Measurements from ENCODE around the gene C4BPA.

C4BPA gene

DNA sequence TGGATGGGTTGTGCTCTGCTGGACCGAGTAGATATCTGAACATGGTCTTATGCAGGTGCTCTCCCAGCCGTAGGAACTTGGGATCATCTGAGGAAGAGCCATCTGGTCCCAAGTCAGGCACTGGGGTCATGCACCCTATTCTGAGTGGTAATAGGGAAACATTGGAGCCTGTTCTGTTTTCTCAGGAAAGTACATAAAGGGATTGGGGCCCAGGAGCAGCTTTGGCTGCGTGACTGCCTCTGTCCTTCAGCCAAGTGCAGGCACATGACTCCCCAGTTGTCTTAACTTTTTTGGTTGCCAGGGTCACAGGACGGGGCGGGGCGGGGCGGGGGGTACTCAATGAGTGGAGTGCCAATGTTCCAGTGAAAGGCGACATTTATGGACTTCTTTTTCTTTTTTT, 39.5 kb upstream of the C4BPA start:
- peaks cover 18% of the 10 kb centered on the region for H3K36me3 Mint-ChIP-seq (ENCODE audit: low read depth)
- no peak for DNase-seq
- H3K4me3 Mint-ChIP-seq: no peak overlapping the region
- H3K4me1 Mint-ChIP-seq: peaks cover 21% of the 10 kb centered on the region
- no peak for TF ChIP-seq CTCF (IDR thresholded peaks at IDR 0.05)
- H3K27me3 Mint-ChIP-seq (ENCODE audit: low read depth, poor library complexity): peaks cover 7% of the 10 kb centered on the region
- no peaks in the 10 kb centered on the region for H3K9me3 Mint-ChIP-seq
- H3K27ac Mint-ChIP-seq: no peak overlapping the region

GRCh38 chr1:207067185-207067584, 36.8 kb upstream of the C4BPA start:
- peaks cover 7% of the 10 kb centered on the region for H3K27me3 Mint-ChIP-seq (ENCODE audit: low read depth, poor library complexity)
- no peak for DNase-seq
- peaks cover 35% of the 10 kb centered on the region for H3K4me1 Mint-ChIP-seq
- peaks cover 18% of the 10 kb centered on the region for H3K36me3 Mint-ChIP-seq (ENCODE audit: low read depth)
- no peak overlapping the region for H3K4me3 Mint-ChIP-seq
- no peak overlapping the region for H3K27ac Mint-ChIP-seq
- TF ChIP-seq CTCF (IDR thresholded peaks at IDR 0.05): no peak
- no peaks in the 10 kb centered on the region for H3K9me3 Mint-ChIP-seq

DNA sequence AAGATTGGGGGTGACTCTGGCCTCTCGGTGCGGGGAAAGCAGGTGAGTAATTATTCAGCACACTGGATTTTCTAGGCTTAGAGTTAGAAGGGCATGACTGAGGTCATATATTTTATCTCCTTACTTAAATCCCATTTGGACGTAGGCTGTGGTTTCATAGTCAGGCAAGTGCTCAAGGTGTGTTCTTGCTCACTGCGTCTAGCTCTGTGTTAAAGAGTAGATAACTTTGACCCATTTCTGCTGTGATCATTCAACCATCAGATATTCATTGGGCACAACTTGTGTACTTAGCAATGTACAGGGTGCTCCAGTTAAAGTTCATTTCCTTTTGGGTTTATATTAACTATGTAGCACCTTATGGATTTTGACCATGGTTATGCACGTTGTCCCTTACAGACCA, 36.4 kb upstream of the C4BPA start:
- DNase-seq: no peak
- Mint-ChIP-seq H3K4me3 (no peak overlapping the region), H3K27me3 (ENCODE audit: low read depth, poor library complexity) (peaks cover 7% of the 10 kb centered on the region), H3K4me1 (peaks cover 40% of the 10 kb centered on the region), H3K36me3 (ENCODE audit: low read depth) (peaks cover 18% of the 10 kb centered on the region), H3K27ac (no peak overlapping the region), H3K9me3 (no peaks in the 10 kb centered on the region)
- TF ChIP-seq CTCF (IDR thresholded peaks at IDR 0.05): no peak

DNA sequence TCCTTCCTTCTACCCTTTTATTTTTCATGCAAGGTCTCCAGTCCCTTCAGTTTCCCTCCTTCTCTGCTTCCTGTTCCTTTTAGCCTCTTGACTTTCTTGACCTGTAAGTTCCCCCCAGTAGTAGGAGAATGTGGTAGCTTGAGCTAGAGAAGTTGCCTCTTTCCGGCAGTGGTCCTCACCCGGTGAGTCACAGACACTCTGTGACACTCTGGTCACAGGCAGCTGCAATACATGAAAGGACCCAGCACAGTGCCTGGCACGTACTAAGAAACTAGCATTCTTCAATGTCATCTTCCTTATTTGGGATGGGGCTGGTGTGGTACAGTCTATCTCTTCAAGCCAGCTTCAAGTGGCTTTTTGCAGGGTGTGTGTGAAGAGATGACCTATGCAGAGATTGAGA, 35.0 kb upstream of the C4BPA start:
- no peaks in the 10 kb centered on the region for H3K9me3 Mint-ChIP-seq
- no peak for TF ChIP-seq CTCF (IDR thresholded peaks at IDR 0.05)
- peaks cover 46% of the 10 kb centered on the region for H3K4me1 Mint-ChIP-seq
- no peak for DNase-seq
- H3K27me3 Mint-ChIP-seq (ENCODE audit: low read depth, poor library complexity): peaks cover 3% of the 10 kb centered on the region
- H3K36me3 Mint-ChIP-seq (ENCODE audit: low read depth): peaks cover 11% of the 10 kb centered on the region
- no peak overlapping the region for H3K4me3 Mint-ChIP-seq
- H3K27ac Mint-ChIP-seq: no peak overlapping the region

DNA sequence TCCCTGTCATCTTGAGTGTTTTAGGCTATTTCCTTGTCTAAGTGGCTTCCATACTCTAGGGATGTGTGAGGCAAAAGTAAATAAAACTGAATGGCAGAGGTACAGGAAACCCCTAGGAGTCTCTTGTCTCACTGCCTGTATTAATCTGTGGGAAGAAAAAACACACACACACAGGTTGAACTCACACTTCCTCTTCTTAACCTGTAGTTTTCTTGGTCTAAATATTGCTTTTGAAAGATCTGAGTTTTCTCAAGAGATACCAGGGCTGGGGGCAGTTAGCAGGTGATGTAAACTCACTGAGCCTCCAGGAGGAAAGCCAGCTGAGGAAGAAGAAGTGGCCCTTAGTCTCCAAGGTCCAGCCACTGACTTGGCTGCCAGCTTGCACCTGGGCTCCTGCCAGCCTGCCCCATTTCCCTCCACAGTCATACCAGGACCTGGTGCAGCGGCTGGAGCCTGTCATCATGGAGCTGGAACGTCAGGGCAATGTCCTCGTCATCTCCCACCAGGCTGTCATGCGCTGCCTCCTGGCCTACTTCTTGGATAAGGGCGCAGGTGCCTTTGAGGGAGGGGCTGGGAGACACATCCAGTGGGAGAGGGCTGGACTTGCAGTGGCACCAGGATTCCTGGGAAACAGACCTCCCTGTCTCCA, 34.1 kb upstream of the C4BPA start:
- Mint-ChIP-seq H3K27ac (no peak overlapping the region), H3K4me3 (no peak overlapping the region), H3K4me1 (peaks cover 46% of the 10 kb centered on the region), H3K27me3 (ENCODE audit: low read depth, poor library complexity) (peaks cover 7% of the 10 kb centered on the region), H3K36me3 (ENCODE audit: low read depth) (peaks cover 7% of the 10 kb centered on the region), H3K9me3 (no peaks in the 10 kb centered on the region)
- no peak for DNase-seq
- TF ChIP-seq CTCF (IDR thresholded peaks at IDR 0.05): no peak

- H3K4me1 Mint-ChIP-seq: peaks cover 46% of the 10 kb centered on the region
- H3K36me3 Mint-ChIP-seq (ENCODE audit: low read depth): peaks cover 7% of the 10 kb centered on the region
- no peak for DNase-seq
- no peak overlapping the region for H3K27ac Mint-ChIP-seq
- no peaks in the 10 kb centered on the region for H3K9me3 Mint-ChIP-seq
- no peak overlapping the region for H3K4me3 Mint-ChIP-seq
- H3K27me3 Mint-ChIP-seq (ENCODE audit: low read depth, poor library complexity): peaks cover 7% of the 10 kb centered on the region
- no peak for TF ChIP-seq CTCF (IDR thresholded peaks at IDR 0.05)
These were observed 33.2 kb upstream of the C4BPA start for GRCh38 chr1:207070811-207071210.
